NCI-H1048 (cell line): Measurements from ENCODE around the gene MLYCD.

Source experiments
- DNase-seq: peaks from one replicate; lab custom pipeline; 2025; lab: John Stamatoyannopoulos, UW

MLYCD gene

DNA sequence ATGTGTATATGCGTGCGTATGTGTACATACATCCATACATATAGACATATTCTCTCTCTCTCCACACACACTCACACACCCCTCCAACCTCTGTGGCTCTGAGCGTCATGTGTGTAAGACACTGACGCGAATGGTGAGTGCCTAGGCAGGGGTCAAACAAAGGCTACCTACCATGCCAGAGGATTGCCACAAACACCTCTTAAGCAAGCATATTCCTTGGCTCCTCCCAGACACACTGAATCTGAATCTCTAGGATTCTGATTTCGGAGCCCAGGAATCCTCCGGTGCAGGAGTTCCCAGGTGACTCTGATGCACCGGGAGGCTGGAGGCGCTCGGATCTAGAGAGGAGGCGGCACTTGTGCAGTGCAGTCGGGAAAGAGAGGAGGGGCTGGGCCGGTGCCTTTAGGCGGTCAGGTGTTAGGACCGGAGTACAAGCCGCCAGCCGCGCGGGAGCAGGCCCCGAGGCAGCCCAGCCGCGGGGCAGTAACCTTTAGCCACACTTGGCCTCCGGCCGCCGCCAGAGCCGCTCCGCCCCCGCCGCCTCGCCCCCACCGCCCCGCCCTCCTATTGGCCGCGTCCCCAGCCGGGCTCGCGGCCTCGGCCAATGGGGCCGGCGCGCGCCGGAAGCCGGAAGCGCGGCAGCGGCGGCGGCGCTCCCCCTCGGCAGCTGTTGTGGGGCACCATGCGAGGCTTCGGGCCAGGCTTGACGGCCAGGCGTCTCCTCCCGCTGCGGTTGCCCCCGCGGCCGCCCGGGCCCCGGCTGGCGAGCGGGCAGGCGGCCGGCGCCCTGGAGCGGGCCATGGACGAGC is at the start of gene MLYCD:
MLYCD (plus strand) TSS at position 653 of the 809 bp plus-strand sequence; CDS start at position 683, 30 bp downstream.
- no peak for DNase-seq

DNA sequence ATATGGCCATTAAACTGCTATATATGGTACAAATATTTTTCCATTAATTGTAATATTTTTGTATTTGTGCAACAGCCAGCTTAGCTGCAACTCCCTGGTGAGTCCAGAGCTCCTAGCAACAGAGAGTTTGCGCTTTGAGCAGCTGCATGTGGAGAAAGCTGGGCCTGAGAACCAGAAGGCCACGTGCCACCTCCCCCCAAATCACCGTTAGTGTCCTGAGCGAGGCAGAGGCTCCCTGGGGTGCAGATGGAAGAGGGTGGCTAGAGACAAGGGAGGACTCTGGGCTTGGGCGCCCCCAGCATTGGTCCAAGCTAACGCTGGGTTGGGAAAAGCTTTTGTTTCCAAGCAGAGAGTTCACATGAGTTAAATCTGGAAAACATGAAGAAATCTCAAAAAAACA is 49.5 kb upstream of the MLYCD start:
- DNase-seq, result no peak

DNA sequence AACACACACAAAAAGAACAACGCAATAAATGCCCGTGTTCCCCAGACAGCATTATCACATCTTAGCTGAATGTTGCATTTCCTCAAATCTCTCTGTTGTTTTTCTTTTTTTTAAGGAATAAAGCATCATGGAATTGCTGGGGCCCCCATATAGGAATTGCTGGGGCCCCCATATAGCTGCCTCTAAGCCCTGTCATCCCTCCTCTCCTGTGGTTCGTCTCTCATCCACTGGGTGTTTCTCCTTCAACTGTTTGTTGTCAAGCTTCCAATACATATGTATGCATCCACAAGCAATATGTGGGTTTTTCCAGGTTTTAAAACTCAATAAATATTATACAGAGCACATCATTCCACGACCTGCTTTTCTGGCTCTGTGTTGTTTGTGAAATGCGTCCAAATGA is 48.0 kb upstream of the MLYCD start:
- no peak for DNase-seq

DNA sequence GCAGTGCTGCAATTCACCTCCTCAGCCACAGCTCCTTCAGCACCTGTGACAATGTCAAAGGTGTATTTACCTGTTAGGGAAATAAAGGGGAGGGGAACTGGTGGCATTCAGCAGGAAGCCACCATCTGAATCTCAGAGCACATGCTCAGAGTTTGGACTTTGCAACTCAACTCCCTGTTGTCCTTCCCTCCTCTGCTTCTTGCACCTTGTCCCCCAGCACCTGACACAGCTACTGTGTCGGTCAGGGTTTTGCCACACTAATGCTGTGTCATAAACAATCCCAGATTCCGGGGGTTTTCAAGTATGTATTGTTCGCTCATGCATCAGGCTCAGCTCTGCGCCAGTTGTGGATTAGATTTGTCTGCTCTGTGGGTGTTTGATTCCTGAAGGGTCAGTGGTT is 47.4 kb upstream of the MLYCD start:
- no peak for DNase-seq

DNA sequence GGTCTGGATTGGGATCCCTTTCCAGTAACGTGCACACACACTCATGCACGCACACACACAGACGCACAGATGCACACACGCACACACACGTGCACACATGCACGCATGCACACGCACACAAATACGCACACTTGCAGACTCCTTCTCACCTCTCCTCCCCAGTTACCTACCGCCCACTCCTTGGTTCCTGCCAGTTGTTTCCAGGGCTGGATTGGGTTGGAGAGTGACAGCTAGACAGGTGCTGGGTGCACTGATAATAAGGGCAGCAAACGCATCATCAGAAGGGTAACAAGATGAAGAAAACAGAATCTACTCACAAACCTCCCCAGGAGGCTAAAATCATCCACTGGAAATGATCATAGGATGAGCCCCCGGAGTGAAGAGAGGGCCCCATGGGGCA is 46.1 kb upstream of the MLYCD start:
- DNase-seq, result no peak

DNA sequence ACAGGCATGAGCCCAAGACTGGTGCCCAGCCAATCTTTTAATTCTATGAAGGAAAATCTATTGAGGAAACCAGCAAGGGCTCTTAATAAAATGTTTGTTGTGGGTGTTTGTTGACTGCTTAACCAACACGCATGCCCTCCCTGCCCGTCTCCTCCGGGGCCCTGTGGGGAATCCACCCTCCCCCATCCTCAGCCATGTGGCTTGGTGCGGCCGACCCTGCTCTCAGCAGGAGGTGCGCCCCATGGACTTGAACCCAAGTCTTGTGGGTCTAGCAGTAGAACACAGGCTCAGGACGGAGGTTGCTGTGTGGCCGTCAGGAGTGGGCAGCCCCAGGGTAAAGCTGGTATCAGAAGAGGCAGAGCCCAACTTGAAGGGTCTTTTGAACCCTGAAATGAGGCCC is 45.1 kb upstream of the MLYCD start:
- no peak for DNase-seq

DNA sequence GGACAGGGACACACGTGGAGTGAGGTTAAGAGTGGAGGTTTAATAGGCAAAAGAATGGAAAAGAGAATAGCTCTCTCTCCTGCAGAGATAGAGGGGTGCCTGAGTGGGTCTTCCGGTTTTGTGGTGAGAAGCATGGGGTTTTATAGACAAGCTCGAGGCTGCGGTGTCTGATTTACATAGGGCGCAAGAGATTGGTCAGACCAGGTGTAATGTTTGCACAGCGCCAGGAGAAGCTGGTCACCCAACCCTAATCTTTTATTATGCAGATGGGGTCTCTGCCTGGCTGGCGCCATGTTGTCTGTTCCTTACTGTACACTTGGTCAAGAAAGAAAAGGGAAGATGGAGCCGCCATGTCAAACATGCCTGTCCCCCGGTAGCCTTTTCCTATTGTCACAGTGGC is 44.5 kb upstream of the MLYCD start:
- DNase-seq, result no peak

DNA sequence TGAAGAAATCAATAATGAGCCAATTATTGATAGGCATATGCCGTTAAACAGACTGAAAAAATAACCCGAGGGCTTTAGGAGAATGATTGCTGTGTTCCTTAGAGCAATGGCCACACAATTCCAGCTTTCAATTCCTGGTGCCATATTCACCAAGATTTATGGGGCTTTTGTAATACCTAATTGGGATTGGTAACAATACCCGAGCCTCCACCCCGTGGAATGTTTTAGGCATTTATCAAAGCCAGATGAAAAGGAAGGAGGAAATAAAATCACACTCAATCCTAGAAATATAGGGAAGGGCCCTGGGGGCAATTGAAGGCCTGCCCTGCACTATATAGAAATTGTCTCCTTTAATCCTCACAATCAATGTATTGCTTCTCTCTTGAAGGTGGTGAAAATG is 42.1 kb upstream of the MLYCD start:
- DNase-seq, result no peak

DNA sequence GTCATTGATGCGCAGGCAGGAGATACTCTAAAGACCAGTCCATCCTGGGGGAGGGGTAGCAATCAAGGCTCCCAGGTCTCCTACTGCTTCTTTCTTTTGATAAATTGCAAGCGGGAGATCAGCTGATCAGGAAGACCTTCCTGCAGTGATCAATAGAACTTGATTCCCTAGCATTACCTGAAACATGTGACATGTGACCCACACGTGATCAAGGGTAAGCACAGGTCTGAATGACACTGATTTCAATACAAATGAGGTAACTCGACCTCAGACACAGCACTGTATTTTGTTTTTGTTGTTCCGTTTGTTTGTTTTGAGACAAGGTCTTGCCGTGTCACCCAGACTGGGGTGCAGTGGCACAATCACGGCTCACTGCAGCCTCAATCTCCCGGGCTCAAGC is 39.6 kb upstream of the MLYCD start:
- DNase-seq, result no peak

DNA sequence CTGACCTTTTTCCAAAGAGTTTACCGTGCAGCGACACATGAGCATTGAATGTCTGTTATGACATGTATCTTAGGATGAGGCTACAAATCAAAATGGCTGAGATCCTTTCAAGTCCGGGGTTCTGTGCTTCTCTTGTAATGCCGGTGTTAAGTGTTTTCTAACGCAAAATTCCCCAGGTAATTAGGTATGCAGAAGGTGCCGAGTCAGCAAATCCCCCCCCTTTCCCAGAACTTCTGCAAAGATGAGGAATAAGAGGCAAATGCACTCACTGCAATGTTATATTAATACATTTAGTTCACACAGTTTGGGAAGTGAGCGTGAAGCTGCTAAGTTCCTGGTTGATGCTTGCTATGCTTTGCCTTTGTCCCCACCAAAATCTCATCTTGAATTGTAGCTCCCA is 36.3 kb upstream of the MLYCD start:
- no peak for DNase-seq

DNA sequence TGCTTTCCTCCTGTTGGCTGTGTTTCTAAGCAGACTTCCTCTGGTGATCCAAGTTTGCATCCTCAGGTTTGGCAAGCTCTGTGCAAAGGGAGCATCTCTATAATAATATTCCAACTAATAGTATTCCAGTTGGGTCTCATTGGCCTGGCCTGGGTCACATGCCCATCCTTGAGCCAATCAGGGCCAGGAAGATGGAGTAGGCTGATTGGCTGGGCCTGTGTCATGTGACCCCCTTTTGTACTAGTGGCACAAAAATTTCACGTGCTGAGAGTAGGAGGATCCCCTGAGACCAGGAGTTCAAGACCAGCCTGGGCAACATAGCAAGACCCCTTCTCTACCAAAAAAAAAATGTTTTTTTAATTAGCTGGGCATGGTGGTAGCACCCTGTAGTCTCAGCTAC is 35.2 kb upstream of the MLYCD start:
- no peak for DNase-seq

DNA sequence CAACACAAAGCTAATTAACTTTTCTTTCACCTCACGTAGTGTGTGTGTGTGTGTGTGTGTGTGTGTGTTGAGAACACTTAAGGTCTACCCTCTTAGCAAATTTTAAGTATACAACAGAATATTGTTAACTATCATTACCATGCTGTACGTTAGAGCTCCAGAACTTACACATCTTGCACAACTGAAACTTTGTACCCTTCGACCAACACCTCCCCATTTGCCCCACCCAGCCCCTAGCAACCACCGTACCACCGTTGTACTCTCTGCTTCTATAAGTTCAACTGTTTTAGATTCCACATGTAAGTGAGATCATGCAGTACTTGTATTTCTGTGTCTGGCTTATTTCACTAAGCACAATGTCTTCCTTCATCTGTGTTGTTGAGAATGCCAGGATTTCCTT is 28.1 kb upstream of the MLYCD start:
- DNase-seq, result no peak

DNA sequence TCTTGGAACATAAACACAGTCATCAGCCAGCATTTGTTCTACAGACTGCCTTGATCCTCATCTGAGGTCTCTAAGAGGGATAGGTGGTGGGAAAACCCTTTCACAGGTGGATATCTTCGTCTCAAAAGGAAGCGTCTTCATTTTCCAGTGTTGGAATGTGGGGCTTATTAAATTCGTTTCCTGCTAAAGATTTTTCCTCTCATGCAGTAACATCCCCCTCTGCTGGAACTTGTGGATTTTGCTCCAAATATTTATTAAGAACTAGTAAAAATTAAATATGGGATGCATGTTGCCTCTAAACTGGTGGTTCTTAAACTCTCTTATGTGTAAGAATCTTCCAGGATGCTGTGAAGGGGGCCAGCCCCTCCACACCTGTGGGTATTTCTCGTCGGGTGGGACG is 20.1 kb upstream of the MLYCD start:
- no peak for DNase-seq

DNA sequence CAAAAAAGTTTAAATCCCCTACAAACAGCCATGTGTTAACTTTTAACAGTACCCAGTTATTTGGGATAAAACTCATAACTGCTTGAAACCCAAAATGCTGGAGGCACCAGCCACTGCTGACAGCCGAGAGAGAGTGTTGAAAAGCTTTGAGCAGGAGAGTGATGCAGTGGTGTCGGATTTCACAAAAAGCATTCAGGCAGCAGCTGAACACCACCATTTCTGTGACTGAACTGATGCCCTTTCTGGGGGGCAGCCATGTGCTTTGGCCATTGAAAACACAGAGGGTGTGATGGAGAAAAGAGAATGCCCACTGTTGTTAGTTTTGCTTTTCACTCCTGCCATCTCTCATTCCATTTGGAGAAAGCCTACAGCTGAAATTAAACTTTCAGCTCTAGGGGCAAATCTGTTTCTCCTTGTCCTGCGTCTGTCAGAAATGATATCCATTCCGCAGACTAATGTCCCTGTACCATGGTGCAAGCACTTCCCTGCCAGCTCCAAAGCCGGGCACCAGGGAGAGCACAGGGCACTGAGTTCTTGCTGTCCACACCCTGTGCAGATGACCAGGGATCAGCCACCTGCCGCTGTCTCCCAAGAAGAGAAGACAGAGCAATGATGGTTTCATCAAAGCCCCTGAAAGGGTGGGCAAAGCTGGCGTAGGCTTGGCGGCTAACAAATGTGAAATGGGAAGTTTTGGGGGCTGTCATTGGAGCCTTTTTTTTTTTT is 16.6 kb upstream of the MLYCD start:
- DNase-seq, result no peak

DNA sequence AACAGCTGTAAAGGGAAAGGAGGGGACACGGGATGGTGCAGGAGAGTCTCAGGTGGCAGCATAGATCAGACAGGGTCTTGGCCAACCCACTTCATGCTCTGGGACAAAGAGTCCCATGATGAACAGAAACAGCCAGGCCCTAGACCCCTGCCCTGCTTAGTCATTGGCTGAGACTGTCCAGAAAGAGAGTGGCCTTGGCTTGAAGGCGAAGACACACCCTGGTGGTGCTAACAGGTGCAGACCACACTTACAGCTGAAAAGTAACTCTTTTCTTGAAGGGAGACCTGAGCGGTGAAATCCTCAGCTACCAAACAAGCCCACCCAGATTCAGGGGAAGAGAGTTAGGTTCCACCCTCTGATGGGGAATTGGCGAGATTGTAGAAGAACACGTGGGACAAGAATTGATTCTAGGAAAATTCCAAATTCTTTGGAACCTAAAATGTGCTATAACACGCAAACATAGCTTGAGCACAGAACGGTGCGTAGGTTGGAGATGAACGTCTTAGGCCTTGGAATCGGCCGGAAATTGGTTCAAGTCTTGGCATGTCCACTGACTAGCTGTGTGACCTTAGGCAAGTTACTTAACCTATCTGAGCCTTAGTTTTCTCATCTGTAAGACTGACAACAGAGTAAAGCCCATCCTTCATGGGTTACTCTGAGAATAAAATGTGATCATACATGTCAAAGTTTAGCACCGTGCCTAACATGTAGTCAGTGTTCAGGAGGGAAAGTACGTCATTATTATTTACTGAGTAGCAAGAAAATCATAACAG is 12.5 kb upstream of the MLYCD start:
- no peak for DNase-seq

DNA sequence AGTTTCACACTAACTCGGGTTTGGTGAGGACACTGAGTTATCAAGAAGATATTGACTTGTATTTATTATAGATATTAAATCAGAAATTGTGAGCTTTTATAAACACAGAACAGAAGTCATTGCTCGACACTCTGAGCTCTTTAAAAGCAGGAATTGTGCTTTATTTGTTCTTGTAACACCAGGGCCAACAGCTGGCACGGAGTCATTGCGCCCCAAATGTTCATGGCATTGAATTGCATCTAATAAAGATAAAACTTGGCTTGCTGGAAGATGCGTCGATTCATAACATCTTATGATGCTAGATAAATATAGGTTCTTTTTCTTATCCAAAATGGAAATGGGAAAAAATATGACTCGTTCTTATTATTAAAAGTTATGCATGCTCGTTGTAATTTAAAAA is 11.8 kb upstream of the MLYCD start:
- no peak for DNase-seq

DNA sequence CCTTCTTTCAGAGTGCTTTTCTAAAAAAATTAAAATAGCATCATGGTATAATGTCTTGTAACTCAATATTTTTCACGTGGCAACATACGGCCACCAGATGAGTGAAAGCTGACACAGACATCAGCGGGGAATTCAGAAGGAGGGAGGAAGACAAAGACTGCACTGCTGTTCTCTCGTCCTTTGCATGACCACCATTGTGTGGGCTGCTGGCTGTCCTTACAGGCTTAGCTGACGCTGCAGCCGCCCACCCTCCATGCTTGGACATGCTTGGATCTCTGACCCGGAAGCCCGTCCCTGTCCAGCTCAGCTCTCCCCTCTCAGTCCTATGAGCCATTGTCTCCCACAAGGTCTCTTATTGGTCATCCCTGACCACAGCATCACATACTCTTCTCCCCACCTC is 11.4 kb upstream of the MLYCD start:
- DNase-seq, result no peak

DNA sequence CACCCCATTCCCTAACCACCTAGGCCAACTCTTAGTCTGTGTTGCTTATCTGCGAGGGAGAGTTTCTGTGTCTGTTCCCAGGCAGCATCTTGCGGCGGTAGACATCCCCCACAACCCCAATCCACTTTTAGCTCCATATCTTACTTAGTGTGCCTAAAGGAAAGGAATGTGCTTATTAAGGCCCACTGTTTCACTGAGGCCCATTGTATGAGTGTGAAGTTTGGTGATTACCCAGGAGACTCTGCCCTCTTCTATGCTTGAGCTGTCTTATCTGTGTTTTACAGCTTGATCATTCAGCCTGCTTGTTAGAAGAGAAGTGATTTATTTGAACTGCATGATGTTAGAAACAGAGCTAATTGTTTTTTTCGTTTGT is 10.3 kb upstream of the MLYCD start:
- no peak for DNase-seq

DNA sequence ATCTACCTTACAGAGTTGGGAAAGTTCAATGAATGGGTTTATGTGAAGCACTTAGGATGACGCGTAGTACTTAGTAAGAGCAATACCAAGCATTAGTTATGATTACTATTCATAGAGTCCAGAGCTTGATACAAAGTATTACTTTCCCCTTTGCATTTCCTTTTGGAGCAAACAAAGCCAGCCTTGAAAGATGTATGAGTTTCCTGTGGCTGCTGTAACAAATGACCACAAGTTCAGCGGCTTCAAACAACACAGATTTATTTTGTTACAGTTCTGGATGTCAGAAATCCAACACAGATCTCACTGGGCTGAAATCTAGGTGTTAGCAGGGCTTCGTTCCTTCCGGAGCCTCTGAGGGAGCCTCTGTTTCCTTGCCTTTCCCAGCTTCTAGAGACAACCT is 8.6 kb upstream of the MLYCD start:
- DNase-seq, result no peak

DNA sequence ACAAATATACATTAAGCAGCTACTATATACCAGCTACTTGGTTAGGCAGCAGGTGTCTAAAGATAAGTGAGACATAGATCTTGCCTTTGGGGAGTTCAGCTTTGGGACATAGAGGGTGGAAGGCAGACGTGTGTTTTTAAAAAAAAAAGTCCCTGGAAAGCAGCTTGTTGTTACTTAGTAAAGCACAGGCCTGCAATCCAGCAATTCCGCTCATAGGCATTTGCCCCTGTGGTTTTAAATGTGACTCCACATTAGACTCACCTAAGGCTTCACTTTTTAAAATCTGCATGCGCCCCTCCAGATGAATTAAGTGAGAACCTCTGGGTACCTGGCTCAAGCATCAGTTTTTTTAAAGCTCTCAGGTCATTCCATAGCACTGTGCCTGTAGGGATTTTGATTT is 7.2 kb upstream of the MLYCD start:
- DNase-seq, result no peak

DNA sequence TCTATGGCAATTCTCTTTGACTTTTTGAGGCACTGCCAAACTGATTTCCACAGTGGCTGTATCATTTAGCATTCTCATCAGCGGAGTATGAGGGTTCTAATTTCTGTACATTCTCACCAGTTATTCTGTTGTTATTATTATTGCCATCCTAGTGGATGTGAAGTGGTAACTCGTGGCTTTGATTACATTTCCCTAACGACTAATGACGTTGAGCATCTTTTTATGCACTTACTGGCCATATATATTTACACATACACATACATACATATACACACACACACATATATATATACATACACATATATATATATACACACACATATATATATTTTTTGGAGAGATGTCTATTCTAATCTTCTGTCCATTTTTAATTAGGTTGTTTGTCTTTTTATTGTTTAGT is 3.7 kb upstream of the MLYCD start:
- DNase-seq, result no peak

DNA sequence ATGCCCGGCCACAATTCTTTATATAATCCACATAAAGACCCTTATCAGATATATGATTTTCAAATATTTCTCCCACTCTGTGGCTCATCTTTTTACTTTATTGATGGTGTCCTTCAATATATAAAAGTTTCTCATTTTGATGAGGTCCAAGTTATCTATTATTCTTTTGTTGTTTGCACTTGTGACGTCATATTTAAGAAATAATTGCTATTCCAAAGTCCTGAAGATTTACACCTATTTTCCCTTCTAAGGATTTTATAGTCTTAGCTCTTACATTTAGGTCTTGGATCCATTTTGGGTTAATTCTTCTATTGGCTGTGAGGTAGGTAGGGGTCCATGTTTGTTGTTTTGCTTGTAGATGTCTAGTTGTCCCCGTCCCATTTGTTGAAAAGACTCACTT is 3.0 kb upstream of the MLYCD start:
- DNase-seq, result no peak

DNA sequence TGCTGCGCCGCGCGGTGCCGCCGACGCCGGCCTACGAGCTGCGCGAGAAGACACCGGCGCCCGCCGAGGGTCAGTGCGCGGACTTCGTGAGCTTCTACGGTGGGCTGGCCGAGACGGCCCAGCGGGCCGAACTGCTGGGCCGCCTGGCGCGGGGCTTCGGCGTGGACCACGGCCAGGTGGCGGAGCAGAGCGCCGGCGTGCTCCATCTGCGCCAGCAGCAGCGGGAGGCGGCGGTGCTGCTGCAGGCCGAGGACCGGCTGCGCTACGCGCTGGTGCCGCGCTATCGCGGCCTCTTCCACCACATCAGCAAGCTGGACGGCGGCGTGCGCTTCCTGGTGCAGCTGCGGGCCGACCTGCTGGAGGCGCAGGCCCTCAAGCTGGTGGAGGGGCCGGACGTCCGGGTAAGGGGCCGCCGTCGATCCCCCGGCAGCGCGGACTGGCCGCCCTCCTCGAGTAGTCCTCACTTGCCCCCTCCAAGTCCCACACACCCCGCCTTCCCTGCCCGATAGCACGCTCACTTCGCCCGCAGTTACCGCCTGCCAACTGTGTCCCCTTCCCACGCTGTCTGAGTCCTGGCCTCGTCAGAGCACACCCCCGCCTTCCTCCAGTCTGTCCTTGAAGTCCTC is 470 bp downstream of the MLYCD start:
- DNase-seq, result no peak
